Suppressor macrophage treated with lipopolysaccharide for 4 hours (primary cell): ENCODE results near the gene SLC1A4.
"Not testable (repeated sequence)": the region's sequence is repeated elsewhere in the genome, so short reads cannot be mapped to it uniquely, and the experiment has no call there.

Source experiments
- DNase-seq: peaks from one replicate; pipeline ENCODE4 v3.0.0-alpha.2; 2020

The SLC1A4 gene

DNA sequence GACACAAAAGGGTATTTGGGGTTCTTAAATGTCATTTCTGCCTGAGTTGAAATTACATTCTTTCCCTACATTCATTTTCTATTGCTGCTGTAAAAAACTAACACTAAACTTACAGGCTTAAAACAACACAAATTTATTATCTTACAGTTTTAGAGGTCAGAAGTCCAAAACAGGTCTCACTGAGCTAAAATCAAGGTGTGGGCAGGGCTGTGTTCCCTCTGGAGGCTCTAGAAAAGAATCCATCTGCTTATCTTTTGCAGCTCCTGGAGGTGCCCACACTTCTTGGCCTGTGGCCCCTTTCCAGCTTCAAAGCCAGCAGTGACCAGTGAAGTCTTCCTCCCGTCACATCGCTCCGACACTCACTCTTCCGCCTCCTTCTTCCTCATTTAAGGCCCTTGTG lies 23.2 kb upstream of the SLC1A4 start:
- DNase-seq = no peak

DNA sequence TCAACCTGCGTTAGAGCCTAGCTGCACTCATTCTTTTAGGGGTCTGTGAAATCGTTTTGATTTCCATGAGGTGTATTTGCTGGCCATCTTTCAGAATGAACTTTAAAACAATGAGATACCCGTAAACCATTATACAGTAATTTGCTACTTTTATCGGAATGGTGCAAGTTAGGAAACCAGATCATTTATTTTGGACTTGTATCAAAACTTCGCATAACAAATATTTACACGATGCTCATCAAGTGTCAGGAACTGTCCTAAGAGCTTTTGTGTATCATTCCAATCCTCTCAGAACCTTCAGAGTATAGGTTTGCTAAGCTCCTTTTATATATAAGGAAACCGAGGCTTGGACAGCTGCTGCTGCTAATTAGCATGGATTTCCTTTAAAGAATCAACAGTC lies 22.4 kb upstream of the SLC1A4 start:
- DNase-seq = no peak

DNA sequence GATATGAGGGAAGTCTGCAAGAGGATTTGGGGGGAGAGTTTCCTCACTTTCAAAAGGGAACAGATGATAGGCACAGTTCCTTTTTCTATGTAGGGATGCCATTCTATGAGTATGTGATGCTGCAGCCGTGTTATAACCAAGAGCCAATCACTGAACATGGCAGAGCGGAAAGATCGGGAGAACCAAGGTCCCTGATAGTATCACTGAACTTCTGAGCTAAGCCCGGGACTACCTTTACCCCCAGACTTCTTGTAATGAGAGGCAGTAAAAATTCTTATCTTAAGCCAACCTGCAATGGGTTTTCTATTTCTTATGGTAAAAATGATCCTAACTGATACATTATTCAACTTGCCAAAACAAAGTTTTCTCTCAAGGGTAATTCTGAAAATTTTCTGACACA lies 21.6 kb upstream of the SLC1A4 start:
- no peak for DNase-seq

DNA sequence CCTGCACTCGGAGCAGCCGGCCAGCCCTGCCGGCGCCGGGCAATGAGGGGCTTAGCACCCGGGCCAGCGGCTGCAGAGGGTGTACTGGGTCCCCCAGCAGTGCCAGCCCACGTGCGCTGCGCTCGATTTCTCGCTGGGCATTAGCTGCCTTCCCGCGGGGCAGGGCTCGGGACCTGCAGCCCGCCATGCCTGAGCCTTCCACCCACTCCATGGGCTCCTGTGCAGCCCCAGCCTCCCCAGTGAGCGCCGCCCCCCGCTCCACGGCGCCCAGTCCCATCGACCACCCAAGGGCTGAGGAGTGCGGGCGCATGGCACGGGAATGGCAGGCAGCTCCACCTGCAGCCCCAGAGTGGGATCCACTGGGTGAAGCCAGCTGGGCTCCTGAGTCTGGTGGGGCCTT lies 20.1 kb upstream of the SLC1A4 start:
- DNase-seq = not testable (repeated sequence)

DNA sequence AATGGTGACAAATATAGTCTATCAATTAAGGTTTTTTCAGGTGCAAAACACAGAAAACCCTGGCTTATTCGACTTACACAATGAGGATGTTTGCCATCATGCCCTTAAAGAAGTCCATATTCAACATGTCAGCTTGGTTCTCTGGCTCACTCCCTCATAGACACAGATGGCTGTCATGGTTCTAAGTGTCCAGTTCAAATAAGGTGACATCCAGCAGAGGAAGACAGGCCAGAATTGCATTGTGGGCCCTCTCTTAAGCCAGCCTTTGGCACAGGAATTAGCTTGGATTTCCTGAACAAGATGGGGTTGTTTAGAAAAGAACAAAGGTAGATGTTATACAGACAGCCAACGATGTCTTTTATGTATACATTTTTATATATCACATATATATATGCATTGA lies 18.7 kb upstream of the SLC1A4 start:
- DNase-seq = no peak

DNA sequence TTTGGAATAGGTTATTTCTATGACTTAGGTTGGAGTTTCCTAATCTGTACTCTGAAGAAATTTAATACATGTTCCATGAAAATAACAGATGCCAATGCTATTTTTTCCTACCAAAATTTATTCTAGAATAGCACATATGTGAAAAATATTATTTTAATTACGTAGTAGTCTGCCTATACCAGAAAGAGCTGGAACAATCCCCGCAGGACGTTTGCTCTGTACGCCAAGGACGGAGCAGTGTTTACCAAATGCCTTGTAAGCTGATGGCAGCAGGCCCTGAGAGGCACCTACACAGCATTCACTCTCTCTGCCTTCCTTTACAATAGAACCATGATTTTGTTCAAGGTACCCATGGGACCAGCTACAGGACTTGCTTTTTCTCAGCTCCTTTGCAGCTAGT lies 16.8 kb upstream of the SLC1A4 start:
- DNase-seq = no peak

DNA sequence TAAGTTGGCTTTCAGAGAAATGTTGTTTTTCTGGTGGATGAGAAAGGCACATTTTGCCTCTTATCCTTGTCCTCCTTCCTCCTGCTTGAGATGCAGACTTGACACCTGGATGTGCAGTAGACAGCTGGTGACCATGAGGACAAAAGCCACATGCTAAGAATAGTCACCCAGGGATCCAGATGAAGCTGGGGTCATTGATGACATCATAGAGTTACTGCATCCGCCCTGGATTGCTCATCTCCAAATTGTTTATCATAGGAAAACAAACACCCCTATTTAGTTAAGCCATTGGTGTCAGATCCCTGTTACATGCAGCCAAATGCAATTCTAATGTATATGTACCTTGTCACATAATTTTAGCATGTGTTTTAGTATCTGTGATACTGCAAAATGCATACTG lies 16.3 kb upstream of the SLC1A4 start:
- no peak for DNase-seq

DNA sequence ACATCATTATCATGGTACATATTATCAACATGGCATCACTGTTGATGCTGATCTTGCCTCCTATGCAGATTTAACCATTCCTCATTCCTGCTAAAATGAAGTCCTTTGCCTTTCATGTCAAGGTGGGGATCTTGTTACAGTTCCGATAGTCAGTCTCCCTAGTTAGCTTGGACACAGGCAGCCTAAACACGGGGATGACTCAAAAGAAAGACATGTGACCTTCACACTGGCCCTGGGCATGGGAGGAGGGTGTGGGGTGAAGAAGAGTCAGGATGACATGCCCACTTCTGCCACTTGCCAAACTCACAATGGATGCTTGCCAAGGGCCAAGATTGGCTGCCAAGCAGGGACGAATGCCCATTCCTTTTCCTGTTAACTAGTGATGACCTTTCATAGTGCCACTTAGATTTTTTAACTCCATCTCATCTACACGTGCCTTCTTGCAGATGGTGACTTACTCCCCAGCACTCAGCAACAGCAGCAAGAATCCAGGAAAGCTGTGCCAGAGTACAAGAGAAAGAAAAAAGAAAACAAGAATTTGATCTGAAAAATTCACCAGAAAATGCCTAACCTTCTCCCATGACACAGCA lies 13.9 kb upstream of the SLC1A4 start:
- peak; percentile 41 for DNase-seq

DNA sequence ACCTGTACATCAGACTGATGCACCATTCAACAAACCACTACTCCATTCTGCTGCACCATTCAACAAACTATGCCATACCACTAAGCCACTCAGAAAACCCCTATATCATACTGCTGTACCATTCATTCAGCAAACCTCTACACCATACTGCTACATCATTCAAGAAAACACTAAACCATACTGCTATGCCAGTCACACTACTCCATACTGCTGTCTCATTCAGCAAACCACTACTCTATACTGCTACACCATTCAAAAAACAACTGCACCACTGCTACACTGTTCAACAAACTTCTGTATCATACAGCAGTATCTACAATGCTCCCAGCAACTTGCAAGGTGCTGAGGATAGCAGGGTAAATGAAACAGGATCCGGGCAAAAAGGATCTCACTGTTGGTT lies 12.9 kb upstream of the SLC1A4 start:
- DNase-seq = no peak

DNA sequence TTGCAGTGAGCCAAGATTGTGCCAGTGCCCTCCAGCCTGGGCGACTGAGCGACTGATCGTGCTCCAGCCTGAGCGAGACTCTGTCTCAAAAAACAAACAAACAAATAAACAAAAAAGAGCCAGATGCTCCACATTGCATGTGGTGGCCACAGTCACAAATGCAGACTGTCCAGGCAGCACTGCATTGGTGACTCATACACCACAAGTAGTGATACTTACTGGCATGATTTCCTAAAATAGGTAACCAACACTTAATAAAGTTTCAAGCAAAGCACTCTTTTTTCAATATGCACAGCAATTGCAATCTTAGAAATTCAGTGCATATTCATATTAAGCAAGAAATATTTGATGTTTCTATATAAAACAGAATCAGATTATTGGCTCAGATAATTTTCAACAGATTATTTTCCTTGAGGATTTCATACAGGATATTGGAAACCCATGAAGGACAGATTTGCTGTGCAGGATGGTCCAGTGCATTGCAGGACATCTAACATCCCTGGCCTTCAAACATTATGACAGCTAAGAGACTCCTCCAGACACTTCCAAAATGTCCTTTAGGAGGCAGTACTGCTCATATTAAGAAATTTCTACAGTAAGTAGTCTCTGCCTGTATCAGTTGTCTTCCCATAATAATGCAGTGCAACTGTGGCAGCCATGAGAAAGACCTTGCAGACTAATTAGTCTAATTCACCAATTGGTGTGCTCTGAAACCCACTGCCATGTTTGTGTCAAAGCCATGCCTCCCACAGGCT lies 10.5 kb upstream of the SLC1A4 start:
- peak; percentile 50 for DNase-seq

DNA sequence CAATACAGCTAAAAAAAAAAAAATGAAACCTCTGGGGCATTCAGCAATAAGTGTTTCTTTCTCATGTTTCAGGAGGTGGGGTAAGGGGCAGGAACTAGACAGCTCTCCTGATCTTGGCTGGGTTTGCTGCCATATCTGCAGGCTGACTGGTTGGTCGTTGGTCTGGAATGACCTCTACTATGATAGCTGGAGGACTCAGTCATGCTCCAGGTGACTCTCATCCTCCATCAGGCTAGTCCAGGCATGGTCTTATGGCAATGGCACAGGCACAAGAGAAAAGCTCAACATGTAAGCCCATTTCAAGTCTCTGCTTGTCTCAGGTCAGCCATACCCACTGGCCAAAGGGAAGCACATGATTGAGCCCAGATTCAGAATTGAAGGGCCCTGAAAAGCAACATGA lies 9.5 kb upstream of the SLC1A4 start:
- DNase-seq = no peak

DNA sequence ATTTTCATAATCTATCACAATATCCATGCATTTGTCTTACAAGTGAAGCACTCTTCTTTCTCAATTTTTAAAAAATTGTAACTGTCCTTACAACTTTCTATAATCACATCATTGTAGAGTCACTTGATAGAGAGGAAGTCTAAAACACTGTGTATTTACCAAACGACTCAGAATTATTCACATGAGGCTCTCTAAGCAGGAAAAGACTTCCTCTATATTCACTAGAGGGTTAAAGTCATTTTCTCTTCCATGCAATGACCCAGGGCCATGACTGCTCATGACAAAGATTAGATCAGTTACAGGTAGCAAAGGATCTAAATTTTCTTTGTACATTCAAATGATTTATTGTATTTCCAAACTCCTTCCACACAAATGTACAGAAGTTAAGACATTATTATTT lies 9.0 kb upstream of the SLC1A4 start:
- DNase-seq = peak; percentile 69

DNA sequence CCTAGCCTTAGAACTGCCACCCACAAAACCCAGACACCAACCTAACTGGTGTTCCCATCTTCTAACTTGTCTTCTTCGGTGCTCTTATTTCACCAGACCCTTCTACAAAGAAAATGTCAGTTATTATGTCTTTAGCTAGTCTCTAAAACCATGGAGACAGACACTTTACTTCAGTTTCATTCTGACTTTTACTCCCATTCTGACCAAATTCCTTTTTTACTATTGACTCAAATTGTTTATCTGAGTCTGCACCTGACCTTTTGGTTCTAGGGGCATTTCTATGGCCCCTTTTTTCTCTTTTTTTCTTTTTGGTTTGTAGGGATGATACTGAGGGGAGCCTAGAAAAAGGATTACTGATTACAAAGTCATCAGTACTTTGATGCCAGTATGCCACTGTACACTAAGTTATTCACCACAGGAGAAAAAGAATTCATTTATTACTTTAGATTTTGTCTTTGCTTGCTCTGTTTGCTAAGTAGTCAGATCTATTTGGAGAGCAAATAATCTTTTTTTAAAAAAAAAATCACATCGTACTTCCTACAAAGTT lies 6.8 kb upstream of the SLC1A4 start:
- peak; percentile 40 for DNase-seq

DNA sequence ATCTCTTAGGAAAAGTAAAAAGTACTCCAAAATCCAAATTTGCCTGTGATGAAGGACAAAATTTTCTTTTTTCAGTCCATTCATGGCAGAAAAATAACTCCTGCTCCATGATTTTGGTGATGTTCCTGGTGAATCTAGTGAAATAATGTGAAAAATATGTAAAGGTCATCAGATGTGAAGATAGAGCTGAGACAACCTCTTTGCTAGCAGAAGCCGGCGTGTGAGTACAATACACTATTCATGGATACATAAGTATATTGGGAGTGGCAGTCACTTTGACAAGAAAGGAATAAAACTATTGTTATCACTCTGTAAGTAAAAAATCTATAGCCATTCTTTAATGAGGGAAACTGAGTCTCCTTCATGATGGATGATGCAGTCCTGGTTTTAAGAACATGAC lies 6.3 kb upstream of the SLC1A4 start:
- no peak for DNase-seq

DNA sequence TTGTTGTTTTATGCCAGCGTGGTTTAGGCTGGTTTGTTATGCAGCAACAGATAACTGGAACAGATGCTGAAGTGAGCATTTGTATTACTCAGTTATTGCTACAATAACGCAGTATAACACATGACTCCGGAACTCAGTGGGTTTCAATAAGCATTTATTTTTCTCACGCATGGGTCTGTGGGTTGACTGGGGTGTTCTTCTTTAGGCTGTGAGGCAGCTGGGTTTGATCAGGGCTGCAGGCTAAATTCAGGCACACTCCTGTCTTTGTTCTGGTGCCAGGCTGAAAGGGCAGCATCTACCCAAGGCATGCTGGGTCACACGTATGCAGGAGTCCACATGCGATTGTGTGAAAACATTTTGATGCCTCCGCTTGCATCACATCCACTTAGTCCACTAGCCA lies 3.8 kb upstream of the SLC1A4 start:
- DNase-seq = no peak

DNA sequence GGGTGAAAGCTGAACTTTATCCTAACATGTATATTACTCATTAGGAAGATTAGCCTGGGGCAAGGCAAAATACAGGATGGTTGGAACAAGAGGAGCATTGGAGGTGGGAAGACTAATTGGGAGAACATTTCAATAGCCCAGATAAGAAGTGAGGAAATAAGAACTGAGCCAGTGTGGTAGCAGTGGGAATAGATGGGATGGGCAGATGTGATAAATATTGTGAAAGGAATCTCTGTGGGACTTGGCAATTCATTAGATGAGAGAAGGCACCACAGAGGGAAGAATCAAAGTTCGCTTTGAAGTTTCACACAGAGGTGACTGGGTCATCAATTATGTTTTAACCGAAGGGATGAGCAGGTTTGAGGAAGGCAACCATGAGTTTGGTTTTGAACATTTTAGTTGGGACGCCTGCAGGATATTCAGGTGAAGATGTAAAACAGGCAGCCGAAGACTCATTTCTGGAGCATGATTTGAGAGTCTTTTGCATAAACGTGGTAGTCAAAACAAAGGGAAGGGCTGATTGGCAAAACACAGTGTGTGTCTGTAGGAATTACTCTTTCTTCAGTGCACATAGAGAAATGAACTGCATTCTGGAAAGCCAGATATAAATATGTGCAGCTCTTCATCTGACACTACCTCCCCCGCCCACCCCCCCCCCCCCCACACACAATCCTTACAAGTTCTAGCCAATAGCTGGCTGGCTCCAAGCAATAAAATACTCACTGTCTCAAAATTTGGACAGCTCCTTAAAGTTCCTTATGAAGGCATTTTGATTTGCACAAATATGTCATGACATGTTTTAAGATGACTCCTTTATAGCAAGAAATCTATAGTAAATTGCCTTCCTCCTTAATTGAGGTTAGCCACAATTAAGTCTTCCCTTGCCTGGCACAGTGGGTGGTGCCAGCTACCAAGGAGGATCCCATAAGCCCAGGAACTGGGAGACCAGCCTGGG lies 1.9 kb upstream of the SLC1A4 start:
- no peak for DNase-seq

DNA sequence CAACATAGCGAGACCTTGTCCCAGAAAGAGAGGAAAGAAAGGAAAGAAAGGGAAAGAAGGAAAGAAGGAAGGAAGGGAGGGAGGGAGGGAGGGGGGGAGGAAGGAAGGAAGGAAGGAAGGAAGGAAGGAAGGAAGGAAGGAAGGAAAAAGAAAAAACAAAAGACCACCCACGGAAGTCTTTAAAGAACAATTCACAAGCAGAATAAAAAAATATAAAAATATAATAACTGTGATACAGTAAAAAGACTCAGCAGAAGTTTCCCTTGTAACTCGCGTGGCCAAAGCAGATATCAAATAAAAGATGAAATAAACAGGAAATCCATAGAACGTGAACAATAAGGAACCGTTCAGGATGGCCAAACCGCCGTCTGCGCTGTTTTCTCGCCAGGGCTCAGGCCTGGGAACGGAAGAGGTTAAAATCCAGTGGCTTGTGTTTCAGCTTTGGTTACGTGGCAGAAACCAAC lies 1.2 kb upstream of the SLC1A4 start:
- DNase-seq = no peak

DNA sequence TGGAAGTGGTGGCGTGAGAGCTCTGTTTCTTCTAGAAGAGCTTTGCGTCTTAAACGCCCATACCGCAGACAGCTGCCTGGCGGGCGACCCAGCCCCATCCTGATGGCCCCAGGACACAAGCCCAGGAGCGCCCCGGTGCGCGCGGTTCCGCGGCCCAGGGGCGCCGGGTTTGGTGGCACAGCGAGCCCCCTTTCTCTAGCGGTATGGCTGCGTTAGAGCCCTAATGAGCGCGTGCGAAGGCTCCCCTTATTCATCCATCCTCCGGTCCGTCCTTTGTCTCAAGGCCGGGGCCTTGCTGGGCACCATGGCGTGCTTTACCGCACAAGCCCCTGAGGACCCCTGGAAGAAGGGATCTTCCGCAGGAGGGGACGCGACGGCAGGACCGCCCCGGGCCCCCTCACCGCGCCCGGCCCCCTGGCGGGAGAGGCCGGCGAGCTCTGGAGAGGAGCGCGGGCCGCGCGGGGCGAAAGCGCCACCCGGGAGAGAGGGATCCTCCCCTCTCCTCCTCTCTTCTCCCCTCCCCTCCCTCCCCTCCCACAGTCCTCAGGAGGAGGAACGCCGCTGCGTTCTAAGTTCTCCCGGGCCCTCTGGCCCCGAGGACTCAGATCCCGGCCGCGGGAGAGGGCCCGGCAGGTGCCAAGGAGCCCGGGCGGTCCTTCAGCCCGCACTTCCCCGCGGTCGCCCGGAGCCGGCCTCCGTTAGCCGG lies 626 bp upstream of the SLC1A4 start:
- DNase-seq = peak; percentile 87

DNA sequence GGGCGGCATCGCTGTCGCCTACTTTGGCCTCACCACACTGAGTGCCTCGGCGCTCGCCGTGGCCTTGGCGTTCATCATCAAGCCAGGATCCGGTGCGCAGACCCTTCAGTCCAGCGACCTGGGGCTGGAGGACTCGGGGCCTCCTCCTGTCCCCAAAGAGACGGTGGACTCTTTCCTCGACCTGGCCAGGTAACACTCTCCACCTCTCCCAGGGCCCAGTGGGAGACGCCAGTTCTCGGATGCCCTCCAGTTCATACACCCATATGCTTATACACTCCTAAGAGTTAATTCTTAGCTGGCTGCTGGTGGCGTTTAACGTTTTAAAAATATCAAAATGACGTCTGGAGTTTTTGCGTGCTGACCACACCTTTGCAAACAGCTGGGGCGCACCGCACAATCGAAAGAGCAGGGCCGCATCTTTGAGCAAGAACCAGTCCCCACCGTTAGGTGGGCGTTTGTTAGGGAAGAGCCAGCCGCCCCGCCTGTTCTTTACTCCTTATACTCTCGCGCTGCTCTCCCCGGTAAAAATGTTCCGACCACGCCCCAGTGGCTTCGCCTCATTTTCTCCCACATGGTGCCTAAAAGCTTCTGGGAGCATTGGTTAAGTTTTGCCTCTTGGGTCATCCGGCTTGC lies 899 bp downstream of the SLC1A4 start:
- DNase-seq = peak; percentile 42

DNA sequence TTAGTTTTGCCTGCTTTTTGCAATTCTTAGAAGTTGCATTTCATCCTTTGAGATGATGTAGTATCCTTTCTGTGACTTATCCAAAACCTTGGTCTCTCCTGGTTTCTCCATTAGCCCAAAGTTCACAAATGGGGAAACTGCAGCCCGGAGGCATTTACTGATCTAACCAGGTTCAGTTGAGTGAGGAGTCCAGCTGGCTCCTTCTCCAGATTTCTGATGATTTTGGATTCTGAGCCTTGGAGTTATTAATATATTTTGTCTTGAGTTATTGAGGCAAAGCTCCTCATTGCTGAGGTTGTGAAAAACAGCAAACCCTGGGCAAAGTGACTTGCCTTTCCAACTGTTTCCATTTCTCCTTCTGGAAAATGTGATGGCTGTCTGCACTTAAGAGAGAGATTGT lies 1.7 kb downstream of the SLC1A4 start:
- DNase-seq = peak; percentile 31

DNA sequence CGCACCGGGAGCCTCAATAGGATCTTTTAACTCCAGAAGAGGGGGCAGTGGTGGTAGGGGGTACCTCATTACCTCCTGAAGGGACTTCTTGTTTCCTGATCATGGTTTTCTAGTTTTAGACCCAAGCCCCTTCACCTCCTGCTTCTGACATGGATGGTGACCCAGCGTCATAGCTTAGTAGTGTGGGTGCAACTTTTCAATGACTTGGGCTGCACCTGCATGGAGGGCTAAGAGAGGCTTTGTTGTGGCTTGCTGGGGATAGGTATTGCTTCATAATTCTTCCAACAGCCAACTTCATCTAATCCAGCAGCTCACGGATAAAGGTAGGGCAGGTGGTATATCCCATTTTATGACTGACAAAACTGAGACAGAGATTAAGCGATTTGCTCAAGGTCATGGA lies 3.0 kb downstream of the SLC1A4 start:
- DNase-seq = no peak

DNA sequence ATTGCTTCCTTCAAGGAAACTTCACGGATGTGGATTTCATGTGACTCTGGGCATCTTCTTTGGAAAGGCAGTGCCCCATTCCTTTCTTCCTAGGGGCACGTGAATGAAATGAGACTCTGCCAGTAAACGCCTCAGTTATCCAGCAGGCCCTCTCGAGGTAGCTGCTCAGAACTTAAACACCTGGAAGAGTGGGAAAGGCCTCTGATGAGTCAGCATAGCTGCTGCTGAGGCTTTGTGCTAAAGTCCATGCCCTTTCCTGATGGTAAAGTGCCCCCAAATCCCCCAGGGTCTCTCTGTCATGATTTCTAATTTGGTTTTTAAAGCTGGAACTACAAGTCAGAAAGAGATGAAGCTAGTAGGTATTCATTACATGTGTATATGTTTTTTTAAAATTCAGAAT lies 3.8 kb downstream of the SLC1A4 start:
- no peak for DNase-seq
